ENCODE measurements around the gene AKAP10. TPM values are rescaled to one million over a fixed set of nuclear protein-coding genes. Genes with fewer than 3 reads are reported as not detected.

The AKAP10 gene
- 14.5 and 19.0 TPM in 2 replicates for total RNA-seq

GRCh38 chr17:19977293-19978208, at the start of gene AKAP10:
TSS of gene AKAP10 (minus strand) at chr17:19977828. CDS start at chr17:19977679, 149 bp downstream.

GRCh38 chr17:20009302-20010098, 31.9 kb upstream of the AKAP10 start, which contains the start of gene SPECC1:
TSS of gene SPECC1 (plus strand) at chr17:20009359. CDS start at chr17:20096652, 87,293 bp downstream.

GRCh38 chr17:19867329-19868078, 110.1 kb downstream of the AKAP10 start, which contains the start of gene ULK2:
TSS of gene ULK2 (minus strand) at chr17:19867936. CDS start at chr17:19867417, 519 bp downstream.

Other genes starting within 250 kb of the AKAP10 start
- 0.09 and 0.33 TPM in 2 replicates for gene ALDH3A1, start 229.5 kb downstream of the AKAP10 start, total RNA-seq
- gene ULK2, start 109.9 kb downstream of the AKAP10 start, total RNA-seq = 22.9 and 42.2 TPM in 2 replicates
- gene SPECC1, start 31.5 kb upstream of the AKAP10 start, total RNA-seq = 0.43 and 0.60 TPM in 2 replicates